ENCODE results near the gene RBM6.

DNA sequence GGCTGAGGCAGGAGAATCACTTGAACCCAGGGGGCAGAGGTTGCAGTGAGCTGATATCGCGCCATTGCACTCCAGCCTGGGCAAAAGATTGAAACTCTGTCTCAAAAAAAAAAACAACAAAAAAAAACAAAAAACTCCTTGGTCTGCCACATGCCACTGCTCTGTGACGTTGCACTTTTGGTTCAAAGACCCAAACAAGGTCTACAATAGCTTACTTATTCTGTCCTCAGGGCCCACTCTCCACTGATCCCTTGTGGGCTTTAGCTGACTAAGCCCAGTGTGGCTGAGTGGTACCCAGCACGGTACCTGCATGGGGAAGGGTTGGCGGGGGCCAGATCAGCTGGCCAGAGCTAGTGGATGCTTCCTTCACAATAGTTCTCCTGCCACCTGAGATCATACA is 12.2 kb upstream of the RBM6 start:
- TF ChIP-seq CTCF (IDR thresholded peaks at IDR 0.05) = no peak
- TF ChIP-seq POLR2A (IDR thresholded peaks at IDR 0.05) = no peak

Measured in body of pancreas (tissue), 4 donors.